ENCODE data around the gene IGFBP6.

- TF ChIP-seq POLR2A (IDR thresholded peaks at IDR 0.05) (no peak), CTCF (IDR thresholded peaks at IDR 0.05) (no peak)
Measured at GRCh38 chr12:53122961-53123468, 25.5 kb downstream of the IGFBP6 start.

Data from breast epithelium (tissue), 3 donors.